Retinal pigment epithelial cell (primary cell): ENCODE data around the gene BECN2.
A peak's percentile ranks its signal among the peaks of the same experiment; 100 is the strongest.

Source experiments
- DNase-seq: peaks from one replicate; pipeline ENCODE4 v3.0.0-alpha.2; 2010; ENCODE audit warnings: low read depth
- H3K4me3 ChIP-seq: 2 replicates; pipeline ENCODE4 v1.5.1; 2011; ENCODE audit warnings: mild to moderate bottlenecking, low read length, control low read depth, moderate library complexity
- CTCF ChIP-seq: conservative IDR thresholded peaks from 2 replicates; pipeline ENCODE4 v1.5.1; 2011; ENCODE audit warnings: low read depth, low read length, control low read depth, inconsistent platforms

BECN2 gene

GRCh38 chr1:241927321-241927720 lies 30.2 kb upstream of the BECN2 start:
- TF ChIP-seq CTCF: no peak
- no peak for DNase-seq

GRCh38 chr1:241932845-241933244 lies 24.7 kb upstream of the BECN2 start:
- no peak for TF ChIP-seq CTCF
- no peak for DNase-seq
- no peak overlapping the region for H3K4me3 ChIP-seq

More at GRCh38 chr1:241927321-241927720, 30.2 kb upstream of the BECN2 start:
- no peak overlapping the region for H3K4me3 ChIP-seq

GRCh38 chr1:241934201-241934848 lies 23.2 kb upstream of the BECN2 start:
- no peak for TF ChIP-seq CTCF
- peak; percentile 23 for DNase-seq

GRCh38 chr1:241934866-241935265 lies 22.7 kb upstream of the BECN2 start:
- TF ChIP-seq CTCF: no peak
- DNase-seq: no peak
- no peak overlapping the region for H3K4me3 ChIP-seq

More at GRCh38 chr1:241934201-241934848, 23.2 kb upstream of the BECN2 start:
- no peak overlapping the region for H3K4me3 ChIP-seq

GRCh38 chr1:241939798-241940197 lies 17.8 kb upstream of the BECN2 start:
- no peak for DNase-seq
- no peak overlapping the region for H3K4me3 ChIP-seq
- no peak for TF ChIP-seq CTCF

GRCh38 chr1:241942738-241943137 lies 14.8 kb upstream of the BECN2 start:
- no peak overlapping the region for H3K4me3 ChIP-seq
- no peak for DNase-seq
- TF ChIP-seq CTCF: no peak

GRCh38 chr1:241944300-241944699 lies 13.3 kb upstream of the BECN2 start:
- TF ChIP-seq CTCF: no peak
- H3K4me3 ChIP-seq: no peak overlapping the region

More at GRCh38 chr1:241944300-241944699, 13.3 kb upstream of the BECN2 start:
- no peak for DNase-seq
